ENCODE measurements around the gene WDTC1. TPM values are rescaled to one million over a fixed set of nuclear protein-coding genes. Genes with fewer than 3 reads are reported as not detected.

WDTC1 gene
- total and polyA plus RNA-seq, 2 of the 8 experiments (the other 6 are each of a cell fraction or from before 2014, with no cell fraction given), result 7.5 to 18.7 TPM

- TF ChIP-seq SUZ12 (IDR thresholded peaks at IDR 0.05; ENCODE audit: low read length), result no peak
- no peak for TF ChIP-seq EZH2 (IDR thresholded peaks at IDR 0.05; ENCODE audit: low read depth, low read length, severe bottlenecking)
- no peak for TF ChIP-seq SP2 (IDR thresholded peaks at IDR 0.05; ENCODE audit: low read length)
- TF ChIP-seq TEAD4 (IDR thresholded peaks at IDR 0.05; ENCODE audit: low read depth, low read length), result peak; percentile 57; the same call in 1 of the 2 replicates
- 0 out of 2 replicates have a peak, but pooled peaks have one; percentile 45 for TF ChIP-seq TCF12 (IDR thresholded peaks at IDR 0.05; ENCODE audit: low read depth, low read length)
- peak; percentile 70 to 81; a peak in 1 of 4 replicates for TF ChIP-seq HDAC2 (IDR thresholded peaks at IDR 0.05; ENCODE audit: borderline replicate concordance in 1 of 2, low read depth in 2 of 2, low read length in 2 of 2)
- peak; percentile 87 for TF ChIP-seq POLR2AphosphoS5 (IDR thresholded peaks at IDR 0.05; ENCODE audit: low read depth, low read length)
- peak in 2 of 3 experiments; percentile 1 to 14; a peak in 2 of 4 replicates for TF ChIP-seq CTCF (IDR thresholded peaks at IDR 0.05; ENCODE audit: control extremely low read depth in 1 of 3, insufficient read depth in 1 of 3, low read depth in 1 of 3, low read length in 3 of 3)
- TF ChIP-seq PHF8 (conservative IDR thresholded peaks at IDR 0.05; ENCODE audit: low read depth, low read length), result peak; percentile 87
- TF ChIP-seq EP300 (IDR thresholded peaks at IDR 0.05; ENCODE audit: borderline replicate concordance in 1 of 2, low read depth in 2 of 2, low read length in 2 of 2), result peak; percentile 16 to 83; a peak in 2 of 3 replicates
- TF ChIP-seq FOSL1 (IDR thresholded peaks at IDR 0.05; ENCODE audit: insufficient read depth, low read depth, low read length), result peak; percentile 58; the same call in 1 of the 2 replicates
- TF ChIP-seq BCL11A (IDR thresholded peaks at IDR 0.05; ENCODE audit: low read depth in 2 of 2, low read length in 2 of 2), result no peak
- no peak for TF ChIP-seq KDM1A (IDR thresholded peaks at IDR 0.05; ENCODE audit: borderline replicate concordance, low read length)
- 0 out of 2 replicates have a peak, but pooled peaks have one; percentile 71 for TF ChIP-seq ATF2 (IDR thresholded peaks at IDR 0.05; ENCODE audit: low read length)
- TF ChIP-seq CHD2 (IDR thresholded peaks at IDR 0.05; ENCODE audit: low read length), result no peak
- no peak for TF ChIP-seq ZNF274 (IDR thresholded peaks at IDR 0.05; ENCODE audit: borderline replicate concordance, extremely low read depth, low read length)
- peak; percentile 92 for TF ChIP-seq SP4 (IDR thresholded peaks at IDR 0.05; ENCODE audit: low read length)
Measured at GRCh38 chr1:27321813-27322568, 87.6 kb downstream of the WDTC1 start, which contains the start of gene TMEM222 (continued).
